GM23338 (cell line): ENCODE measurements around the gene PLG.

Source experiments
- ETS1 ChIP-seq: IDR thresholded peaks from 2 replicates; pipeline ENCODE4 v1.6.1; 2016; ENCODE audit warnings: antibody characterized with exemption
- EZH2 ChIP-seq: fragments of 200-600 bp; sonication (generic); IDR thresholded peaks from one replicate; pipeline ENCODE4 v1.8.0; 2017; ENCODE audit warnings: antibody characterized with exemption, mild to moderate bottlenecking, low read depth; ENCODE audit not compliant: unreplicated experiment
- EZH2phosphoT487 ChIP-seq: fragments of 200-600 bp; sonication (generic); IDR thresholded peaks from one replicate; pipeline ENCODE4 v1.8.1; 2018; ENCODE audit warnings: antibody characterized with exemption; ENCODE audit not compliant: unreplicated experiment
- JUNB ChIP-seq: IDR thresholded peaks from one replicate; pipeline ENCODE4 v1.6.1; 2016; ENCODE audit warnings: antibody characterized with exemption; ENCODE audit not compliant: unreplicated experiment
- POLR2AphosphoS5 ChIP-seq: IDR thresholded peaks from 2 replicates; pipeline ENCODE4 v1.6.1; 2016; ENCODE audit warnings: antibody characterized with exemption, low read depth
- REST ChIP-seq: IDR thresholded peaks from one replicate; pipeline ENCODE4 v1.6.1; 2018; ENCODE audit warnings: antibody characterized with exemption; ENCODE audit not compliant: unreplicated experiment
- ZNF331 ChIP-seq: fragments of 250-450 bp; sonication (Bioruptor Pico); IDR thresholded peaks from 2 replicates; pipeline ENCODE4 v1.5.0; 2020; ENCODE audit warnings: low read depth, mild to moderate bottlenecking, moderate library complexity
- TF ChIP-seq, protein P1 (sequence below), 2 experiments: fragments of 200-600 bp in 1 of 2; sonication (generic) in 1 of 2; conservative IDR thresholded peaks; 2 replicates each; pipeline versions ENCODE4 v1.5.1 to v1.6.1; 2016 to 2017; ENCODE audit warnings: antibody characterized with exemption in 2 of 2, low read depth in 2 of 2, mild to moderate bottlenecking in 2 of 2, moderate library complexity in 1 of 2

DNA sequence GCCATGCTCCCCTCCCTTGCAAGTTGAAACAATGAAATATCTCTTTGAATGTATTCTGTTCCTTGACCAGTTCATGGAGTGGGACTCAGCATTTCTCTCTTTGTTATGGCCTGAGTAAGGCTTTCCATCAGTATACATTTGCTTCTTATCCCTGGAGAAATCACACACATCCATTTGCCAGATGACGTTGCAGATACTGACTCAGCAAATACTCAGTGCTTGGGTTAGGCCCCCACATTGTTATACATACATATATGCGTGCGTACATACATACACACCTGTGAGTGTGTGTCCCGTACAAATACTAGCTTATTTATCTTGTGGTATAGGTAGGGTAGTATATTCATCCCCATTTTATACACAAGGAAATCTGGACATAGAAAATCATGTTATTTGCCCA is 72.4 kb downstream of the PLG start:
- TF ChIP-seq, protein P1, sequence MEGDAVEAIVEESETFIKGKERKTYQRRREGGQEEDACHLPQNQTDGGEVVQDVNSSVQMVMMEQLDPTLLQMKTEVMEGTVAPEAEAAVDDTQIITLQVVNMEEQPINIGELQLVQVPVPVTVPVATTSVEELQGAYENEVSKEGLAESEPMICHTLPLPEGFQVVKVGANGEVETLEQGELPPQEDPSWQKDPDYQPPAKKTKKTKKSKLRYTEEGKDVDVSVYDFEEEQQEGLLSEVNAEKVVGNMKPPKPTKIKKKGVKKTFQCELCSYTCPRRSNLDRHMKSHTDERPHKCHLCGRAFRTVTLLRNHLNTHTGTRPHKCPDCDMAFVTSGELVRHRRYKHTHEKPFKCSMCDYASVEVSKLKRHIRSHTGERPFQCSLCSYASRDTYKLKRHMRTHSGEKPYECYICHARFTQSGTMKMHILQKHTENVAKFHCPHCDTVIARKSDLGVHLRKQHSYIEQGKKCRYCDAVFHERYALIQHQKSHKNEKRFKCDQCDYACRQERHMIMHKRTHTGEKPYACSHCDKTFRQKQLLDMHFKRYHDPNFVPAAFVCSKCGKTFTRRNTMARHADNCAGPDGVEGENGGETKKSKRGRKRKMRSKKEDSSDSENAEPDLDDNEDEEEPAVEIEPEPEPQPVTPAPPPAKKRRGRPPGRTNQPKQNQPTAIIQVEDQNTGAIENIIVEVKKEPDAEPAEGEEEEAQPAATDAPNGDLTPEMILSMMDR (conservative IDR thresholded peaks at IDR 0.05; ENCODE audit: low read depth in 2 of 2) = no peak
- TF ChIP-seq EZH2phosphoT487 (no peak), EZH2 (no peak), ETS1 (no peak), JUNB (no peak), POLR2AphosphoS5 (no peak), REST (no peak), ZNF331 (no peak)
